HG02973 (cell line): ENCODE data around the gene DLEU7.

Source experiments
- ATAC-seq: cut with Tn5 transposase; IDR thresholded peaks from one replicate; pipeline ENCODE4 v1.9.1; 2021; ENCODE audit warnings: moderate library complexity; ENCODE audit not compliant: unreplicated experiment

DLEU7 gene

DNA sequence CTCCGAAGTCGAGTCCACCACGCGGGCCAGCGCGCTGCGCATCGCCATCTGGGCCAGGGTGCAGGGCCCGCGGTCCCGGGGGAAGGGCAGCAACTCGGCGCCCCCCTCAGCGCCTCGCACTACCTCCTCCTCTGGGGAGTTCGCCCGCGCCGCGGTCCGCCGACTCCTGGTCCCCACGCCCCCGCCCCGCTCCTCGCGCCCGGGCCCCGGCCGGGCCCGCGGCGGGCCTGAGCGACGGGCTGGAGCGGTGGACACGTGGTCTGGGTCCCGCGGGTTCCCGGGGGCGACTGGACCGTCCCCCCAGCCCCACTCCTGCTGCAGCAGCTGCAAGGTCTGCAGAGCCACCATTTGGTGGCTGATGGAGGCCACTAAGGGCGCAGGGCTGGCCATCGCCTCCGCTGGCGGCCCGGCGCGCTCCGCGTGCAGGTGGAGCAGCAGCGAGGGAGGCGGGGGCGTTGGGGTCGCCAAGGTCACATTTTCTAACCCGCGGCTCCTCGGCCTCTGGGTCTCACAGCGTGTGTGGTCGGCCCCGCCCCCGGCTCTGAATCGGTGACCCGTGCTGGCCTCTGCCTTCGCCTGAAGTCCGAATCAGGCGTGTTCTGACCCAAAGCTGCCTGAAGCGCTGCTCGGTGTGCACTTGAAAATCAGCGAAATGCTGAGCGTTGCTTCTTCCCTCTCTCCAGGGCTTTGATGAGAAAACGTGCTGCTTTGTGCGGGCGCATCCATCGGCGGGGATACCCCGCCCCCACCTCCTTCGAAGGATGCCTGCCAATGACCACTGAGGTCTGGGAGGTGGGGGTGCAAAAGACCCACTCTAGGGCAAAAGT, at the start of gene DLEU7:
Gene DLEU7 (minus strand): TSS at position 436 of the 827 bp plus-strand sequence. CDS start 46 bp downstream, at position 390.
- ATAC-seq = no peak

DNA sequence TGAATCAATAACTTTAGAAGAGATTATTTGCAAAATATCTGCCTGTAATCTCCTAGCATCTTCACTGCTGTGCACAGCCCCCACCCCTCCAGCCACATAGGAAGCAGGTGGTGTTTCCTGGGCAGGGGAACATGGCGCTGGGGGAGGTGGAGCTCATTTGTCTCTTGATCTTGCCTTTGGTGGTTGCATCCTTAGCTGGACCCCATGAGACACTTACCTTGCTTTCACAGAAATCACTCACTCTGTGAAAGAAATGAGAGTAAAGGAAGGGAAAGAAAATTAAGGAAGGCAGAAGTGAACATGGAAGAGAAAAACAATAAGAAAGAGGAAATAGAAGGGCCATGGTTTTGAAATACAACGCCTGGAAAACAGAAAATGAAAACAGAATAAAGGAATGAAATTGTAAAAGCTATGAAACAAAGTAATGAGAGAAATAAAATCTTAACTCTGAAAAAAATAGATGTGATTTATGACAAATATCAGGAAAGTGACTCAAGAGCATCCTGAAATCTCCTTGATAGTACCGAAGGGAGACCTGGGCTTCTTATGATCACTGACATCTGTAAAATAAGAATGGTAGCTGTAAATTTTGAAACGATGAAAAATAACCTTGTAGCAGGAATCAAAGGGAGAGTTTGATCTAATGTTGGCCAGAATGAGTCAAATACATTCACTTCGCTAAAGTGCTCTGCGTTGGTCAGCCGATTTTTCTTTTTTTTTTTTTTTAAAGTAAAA, 48.9 kb upstream of the DLEU7 start:
- ATAC-seq = no peak

DNA sequence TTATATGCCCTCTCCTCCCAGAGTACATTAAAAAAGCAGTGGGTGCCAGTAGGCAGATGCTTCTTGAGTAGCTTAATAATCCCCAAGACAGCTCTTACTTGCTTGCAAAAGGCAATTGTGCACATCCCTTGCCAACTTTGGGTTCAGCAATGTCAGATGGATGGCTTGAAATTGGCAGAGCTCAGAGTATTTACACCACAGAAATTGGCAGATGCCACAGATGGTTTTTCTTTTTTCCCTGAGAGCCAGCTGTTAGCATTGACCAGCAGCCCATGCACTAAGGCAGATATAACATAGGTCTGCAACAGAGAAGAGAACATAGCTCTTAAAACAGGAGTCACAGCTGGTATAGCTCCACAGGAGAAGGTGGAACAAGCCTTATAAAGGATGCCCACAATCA, 47.7 kb upstream of the DLEU7 start:
- no peak for ATAC-seq

DNA sequence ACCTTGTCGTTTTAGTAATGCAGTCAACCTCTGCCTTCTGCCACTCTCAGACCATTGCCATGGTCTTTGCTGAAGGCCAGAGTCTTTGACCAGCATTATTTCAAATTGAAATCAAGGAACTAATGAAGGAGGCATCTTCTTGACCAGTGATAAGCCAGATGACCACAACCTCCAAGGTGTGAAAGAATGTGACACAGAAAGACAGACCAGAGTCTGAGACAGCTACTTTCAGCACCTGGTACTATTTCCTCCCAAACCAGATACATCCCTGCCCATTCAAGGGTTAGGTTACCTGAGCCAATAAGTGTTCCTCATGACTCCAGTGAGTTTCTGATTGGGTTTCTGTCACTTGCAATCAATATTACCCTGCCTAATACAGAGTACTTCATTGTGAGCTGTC, 45.8 kb upstream of the DLEU7 start:
- ATAC-seq = no peak

DNA sequence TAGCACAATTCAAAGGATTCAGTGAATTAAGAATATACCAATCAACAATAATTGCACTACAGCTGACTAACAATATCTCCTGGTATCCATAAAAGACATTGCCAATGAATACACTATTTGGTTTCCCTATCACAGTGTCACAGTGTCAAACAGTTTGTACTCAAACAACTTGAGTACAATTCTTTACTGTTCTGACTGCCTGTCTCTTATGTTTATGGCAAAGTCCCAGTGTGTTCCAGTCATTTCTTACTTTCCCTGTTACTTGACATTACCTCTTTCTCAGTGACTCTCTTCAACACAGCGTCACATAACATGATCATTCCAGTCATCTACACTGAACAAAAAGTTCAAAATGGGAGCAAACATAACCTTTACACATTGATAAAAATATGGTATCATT, 44.9 kb upstream of the DLEU7 start:
- ATAC-seq = no peak

DNA sequence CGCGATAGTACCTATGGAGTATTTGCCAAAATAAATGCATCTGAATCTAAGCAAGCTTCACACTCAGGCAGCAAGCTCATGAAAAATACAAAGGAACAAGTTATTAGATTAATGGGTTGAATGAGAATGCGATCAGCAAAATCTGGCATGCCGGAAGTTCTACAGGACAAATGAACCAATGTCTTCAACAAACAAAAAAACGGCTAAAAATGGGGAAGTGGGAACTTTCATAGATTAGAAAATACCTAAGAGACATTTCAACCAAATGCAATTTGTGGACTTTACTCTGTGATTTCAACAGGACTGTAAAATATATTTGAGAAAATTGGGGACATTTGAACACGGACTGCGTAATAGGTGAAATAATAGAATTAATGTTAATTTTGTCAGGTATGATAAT, 43.7 kb upstream of the DLEU7 start:
- no peak for ATAC-seq

DNA sequence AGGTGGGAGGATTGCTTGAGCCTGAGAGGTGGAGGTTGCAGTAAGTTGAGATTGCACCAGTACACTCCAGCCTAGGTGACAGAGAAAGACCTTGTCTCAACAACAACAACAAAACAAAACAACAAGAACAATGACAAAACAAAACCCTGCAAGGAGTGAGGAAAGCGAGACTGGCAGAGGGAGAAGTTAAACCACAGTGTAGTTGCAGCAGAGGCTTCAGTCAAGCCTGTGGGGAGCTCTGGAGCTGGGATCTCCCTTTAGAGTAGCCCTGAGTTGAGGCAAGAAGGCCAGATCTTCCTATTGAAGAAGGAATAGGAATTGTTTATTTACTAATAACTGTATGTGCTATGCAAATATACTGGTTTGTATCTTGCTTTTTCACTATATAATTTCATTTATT, 40.8 kb upstream of the DLEU7 start:
- ATAC-seq = no peak

DNA sequence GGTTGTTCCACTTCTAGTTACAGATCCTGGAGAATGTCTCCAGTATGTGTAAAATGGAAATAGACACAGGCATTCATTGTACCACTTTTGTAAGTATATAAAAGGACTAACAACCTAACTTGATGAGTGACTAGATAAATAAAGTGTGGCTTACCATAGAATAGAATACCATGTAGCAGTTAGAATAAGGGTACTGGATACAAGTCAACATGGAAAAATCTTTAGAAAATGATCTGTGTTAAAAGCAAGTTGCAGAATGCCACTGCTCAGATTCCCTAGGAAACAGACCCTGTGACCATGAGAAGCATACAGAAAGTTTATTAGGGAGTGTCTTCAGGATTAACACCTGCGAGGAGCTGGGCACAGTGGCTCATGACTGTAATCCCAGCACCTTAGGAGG, 40.2 kb upstream of the DLEU7 start:
- ATAC-seq = no peak

DNA sequence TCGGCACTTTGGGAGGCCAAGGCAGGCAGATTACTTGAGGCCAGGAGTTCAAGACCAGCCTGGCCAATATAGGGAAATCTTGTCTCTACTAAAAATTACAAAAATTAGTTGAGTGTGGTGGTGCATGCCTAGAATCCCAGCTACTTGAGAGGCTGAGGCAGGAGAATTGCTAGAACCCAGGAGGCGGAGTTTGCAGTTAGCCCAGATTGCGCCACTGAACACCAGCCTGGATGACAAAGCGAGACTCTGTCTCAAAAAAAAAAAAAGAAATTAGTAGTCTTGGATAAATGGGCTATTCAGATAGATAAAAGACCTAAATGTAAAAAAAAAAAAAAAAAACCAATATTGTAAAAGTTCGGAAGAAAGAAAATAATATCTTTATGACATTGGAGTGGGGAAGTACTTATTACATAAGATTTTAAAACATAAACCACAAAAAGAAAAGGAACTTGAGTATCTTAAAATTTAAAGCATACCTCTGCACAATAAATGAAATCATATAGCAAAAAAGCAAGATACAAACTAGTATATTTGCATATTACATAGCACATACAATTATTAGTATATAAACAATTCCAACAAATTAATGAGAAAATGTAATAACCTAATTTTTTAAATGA, 39.4 kb upstream of the DLEU7 start:
- ATAC-seq = no peak

DNA sequence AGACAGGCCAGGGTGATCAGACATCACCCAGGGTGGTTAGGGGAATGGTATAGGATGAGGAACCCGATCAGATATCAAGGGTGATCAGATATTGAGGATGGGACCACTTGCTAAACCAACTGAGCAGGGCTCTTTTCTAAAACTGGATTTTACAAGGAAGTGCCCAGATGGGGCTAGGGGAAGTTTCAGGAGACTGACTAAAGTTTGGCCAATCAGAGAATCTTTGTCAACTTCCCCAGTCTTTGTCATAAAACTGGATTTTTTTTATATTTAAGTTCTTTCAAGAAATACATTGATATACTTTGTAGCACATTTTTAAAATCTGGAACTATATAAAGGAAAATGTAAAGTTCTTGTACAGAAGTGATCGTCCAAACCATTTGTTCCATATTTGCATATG, 30.5 kb upstream of the DLEU7 start:
- ATAC-seq = no peak

DNA sequence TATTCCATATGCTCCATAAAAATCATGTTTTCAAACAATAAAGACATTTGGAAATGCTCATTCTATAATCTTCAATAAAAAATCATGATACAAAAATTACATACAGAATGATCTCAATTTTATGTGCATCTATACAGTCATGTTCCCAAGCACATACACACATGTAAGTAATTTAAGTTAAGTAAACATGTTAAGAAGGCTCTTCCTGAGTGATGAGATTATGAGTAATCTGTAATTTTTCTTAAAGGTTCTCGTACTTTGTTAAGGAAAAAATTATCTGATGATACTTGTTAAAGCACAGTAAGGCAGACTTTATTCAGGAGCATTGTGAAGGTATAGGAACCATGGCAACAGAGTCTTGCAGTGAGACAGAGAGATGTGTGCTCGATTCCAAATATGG, 30.0 kb upstream of the DLEU7 start:
- no peak for ATAC-seq

DNA sequence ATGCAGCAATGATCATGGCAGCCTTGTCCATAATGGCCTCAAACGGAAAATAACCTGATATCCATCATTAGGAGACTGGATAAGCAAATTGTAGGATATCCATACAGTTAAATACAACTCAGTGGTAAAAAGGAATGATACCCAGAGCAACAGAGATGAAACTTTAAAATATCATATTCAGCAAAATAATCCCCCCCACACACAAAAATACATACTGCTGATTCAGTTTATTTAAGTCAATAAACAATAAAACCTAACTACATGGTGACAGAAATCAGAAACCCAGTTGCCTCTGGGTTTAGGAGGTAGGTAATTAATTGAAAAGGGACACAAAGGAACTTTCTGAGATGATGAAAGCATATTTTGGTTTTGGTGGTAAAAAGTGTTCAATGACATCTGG, 27.9 kb upstream of the DLEU7 start:
- no peak for ATAC-seq

DNA sequence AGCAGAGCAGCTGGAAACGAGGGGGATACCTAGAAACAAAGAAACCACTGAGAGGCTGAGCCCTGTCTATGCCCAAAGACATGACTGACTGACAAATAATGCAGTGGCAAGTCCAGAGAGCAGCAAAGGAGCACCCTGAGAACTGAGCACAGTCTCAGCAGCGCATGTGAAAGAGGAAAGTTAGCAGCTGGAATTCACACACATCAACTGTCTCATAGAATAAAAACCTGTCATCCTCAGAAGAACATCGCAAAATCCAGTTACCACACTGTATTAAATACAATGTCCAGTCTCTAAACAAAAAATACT, 24.1 kb upstream of the DLEU7 start:
- no peak for ATAC-seq

DNA sequence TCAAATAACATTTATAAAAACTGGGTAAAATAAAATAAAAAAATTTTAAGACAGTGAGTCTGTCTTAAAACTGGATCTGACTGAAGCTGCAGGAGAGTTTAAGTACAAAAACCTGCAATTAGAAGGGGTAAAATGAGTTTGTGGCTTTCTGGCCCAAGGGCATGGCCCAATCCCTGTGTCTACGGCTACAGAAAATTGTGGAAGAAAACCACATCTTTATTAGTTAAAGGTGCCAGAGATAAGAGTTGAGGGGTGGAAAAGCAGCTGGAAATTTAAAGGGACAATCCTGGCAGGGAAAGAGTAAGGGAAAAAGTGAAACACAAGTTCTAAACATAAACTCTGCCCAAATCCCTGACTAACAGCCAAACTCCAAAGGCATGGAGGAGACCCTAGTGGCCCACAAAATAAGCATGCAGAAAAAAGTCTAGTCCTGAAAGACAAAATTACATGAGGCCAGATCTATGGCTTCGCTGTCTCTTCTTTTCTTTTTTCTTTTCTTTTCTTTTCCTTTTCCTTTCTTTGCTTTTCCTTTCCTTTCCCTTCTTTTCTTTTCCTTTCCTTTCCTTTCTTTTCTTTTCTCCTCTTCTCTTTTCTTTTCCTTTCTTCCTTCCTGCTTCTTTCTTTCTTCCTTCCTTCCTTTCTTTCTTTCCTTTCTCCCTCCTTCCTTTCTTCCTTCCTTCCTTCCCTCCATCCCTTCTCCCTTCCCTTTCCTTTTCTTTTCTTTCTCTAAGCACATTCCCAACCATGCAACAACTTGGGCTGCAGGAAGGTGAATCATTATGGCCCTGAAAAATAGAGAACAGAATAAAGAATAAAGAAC, 23.5 kb upstream of the DLEU7 start:
- ATAC-seq = no peak

DNA sequence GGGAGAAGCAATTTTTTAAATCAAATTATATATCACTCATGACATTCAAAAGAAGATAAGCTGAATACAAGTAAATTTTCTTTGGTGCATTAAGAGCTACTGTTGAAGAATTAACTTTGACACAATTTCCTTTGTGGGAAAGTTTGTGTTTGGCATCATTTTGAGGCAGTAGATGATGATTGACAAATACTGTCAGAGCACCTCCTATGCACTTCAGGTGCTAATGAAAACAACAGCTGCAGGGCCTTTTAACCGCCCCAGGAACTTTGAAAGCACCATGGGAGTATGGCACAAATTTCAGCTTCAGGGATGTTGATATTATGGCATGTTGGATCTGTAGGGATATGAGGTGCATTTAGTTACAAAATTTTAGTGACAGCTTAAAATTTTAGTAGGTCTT, 21.0 kb upstream of the DLEU7 start:
- ATAC-seq = no peak

DNA sequence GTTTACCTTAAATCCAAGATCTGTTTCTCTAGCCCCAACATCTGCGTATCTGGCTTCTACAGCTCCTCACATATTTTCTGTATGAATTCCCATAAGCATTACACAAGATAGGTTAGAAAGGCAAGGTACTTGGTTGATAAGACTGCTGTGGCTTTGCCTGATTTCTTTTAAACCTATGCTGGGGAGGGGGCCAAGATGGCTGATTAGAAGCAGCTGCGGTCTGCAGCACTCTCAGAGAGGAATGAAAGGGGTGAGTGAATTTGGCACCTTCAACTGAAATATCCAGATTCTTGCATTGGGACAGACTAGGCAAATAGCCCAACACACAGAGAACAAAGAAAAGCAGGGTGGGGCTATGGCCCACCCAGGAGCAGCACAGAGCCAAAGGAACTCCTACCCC, 12.2 kb upstream of the DLEU7 start:
- no peak for ATAC-seq

DNA sequence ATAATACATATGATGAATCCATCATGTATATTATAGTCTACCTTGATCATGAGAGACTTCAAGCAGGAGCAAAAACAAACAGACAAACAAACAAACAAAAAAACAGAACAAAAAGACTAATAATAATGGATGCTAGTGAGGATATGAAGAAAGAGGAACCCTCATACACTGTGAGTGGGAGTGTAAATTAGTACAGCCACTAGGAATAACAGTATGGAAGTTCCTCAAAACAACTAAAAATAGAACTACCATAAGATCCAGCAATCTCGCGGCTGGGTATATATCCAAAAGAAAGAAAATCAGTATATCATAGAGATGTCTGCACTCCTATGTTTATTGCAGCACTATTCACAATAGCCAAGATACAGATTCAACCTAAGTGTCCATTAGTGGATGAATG, 7.0 kb upstream of the DLEU7 start:
- ATAC-seq = no peak

DNA sequence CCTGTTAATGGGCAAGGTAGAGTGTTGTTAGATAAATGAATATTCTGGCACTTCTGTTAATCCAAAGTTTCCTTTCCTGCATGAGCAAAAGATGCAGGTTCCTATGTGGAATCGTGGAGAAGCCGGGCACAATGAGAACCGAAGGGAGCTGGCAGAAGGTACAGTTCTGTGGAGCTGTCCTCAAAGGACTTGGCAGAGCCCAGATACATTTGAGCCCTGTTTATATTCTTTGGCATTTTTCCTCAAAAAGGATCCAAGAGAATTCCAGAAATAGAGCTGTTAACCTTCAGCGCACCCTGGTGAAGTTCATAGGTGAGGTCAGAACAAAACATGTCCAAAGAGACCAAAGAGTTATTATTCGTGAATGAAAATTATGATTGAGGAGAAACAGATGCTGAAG, 4.0 kb upstream of the DLEU7 start:
- no peak for ATAC-seq

DNA sequence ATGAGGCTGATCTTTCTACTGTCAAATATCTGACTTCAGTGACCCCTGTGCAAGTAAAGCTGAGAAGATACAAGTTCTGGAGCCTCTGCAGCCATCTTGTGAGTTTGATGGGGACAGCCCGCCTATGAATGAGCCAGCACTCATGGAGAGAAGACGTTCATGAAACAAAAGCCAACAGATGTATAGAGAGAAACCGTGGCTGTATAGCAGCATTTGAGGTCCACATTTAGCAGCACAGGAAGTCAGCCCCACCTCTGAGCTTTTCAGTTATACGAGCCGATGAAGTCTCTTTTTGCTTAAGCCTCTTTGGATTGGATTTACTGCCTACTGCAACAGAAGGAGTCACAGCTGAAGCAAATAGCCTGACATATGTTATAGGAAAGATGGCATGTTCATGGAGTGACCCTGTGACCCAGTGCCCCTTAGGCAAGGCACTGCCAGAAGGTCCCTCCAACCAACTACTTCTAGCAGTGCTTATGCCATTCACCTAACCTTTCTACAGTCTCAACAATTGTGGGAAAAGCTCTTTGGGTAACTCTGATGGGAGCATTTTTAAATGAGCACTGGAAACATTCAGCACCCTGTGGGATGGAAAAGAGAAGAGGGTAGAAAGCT, 3.5 kb upstream of the DLEU7 start:
- ATAC-seq = no peak

DNA sequence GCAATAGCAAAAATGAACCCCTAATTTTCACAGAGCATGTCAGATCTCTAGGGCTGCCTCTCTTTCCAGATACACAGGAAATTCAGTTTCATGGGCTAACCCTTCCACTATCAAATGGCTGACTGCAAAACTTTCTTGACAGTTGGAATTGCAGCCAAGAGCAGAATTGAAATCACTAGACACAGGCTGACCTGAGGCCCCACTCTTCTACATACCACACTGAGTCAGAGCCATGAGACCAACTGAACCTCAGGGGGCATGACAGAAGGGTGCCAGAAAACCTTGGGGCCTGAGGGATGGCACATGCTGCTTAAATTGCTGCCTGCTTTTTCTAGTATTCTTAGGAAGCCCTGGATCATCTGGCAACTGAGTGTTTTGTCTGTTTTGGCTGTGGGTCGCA, 1.7 kb upstream of the DLEU7 start:
- ATAC-seq = no peak
